ENCODE measurements around the gene IL36RN.

Gene IL36RN

DNA sequence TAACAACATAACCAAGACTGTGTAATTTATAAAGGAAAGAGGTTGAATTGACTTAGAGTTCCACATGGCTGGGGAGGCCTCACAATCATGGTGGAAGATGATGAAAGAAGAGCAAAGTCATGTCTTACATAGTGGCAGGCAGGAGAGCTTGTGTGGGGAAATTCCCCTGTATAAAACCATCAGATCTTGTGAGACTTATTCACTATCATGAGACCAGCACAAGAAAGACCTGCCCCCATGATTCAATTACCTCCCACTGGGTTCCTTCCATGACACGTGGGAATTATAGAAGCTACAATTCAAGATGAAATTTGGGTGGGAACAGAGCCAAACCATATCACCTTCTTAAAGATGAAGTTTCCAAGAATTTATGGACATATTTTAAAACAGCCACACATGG is 2.5 kb upstream of the IL36RN start:
- no peak overlapping the region for H2AFZ ChIP-seq
- H3K9me3 ChIP-seq (ENCODE audit: control insufficient read depth, low read length) = no peaks in the 10 kb centered on the region
- H3K27me3 ChIP-seq (ENCODE audit: control insufficient read depth, insufficient read depth, low read length) = no peaks in the 10 kb centered on the region
- H3K4me1 ChIP-seq = no peaks in the 10 kb centered on the region
- TF ChIP-seq, protein P1, sequence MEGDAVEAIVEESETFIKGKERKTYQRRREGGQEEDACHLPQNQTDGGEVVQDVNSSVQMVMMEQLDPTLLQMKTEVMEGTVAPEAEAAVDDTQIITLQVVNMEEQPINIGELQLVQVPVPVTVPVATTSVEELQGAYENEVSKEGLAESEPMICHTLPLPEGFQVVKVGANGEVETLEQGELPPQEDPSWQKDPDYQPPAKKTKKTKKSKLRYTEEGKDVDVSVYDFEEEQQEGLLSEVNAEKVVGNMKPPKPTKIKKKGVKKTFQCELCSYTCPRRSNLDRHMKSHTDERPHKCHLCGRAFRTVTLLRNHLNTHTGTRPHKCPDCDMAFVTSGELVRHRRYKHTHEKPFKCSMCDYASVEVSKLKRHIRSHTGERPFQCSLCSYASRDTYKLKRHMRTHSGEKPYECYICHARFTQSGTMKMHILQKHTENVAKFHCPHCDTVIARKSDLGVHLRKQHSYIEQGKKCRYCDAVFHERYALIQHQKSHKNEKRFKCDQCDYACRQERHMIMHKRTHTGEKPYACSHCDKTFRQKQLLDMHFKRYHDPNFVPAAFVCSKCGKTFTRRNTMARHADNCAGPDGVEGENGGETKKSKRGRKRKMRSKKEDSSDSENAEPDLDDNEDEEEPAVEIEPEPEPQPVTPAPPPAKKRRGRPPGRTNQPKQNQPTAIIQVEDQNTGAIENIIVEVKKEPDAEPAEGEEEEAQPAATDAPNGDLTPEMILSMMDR (IDR thresholded peaks at IDR 0.05) = no peak
- H3K4me3 ChIP-seq (ENCODE audit: low read depth, low read length) = no peak overlapping the region
- no peak overlapping the region for H3K27ac ChIP-seq
- no peaks in the 10 kb centered on the region for H3K79me2 ChIP-seq
- H3K36me3 ChIP-seq (ENCODE audit: control insufficient read depth, insufficient read depth, low read length) = no peaks in the 10 kb centered on the region
- no peak overlapping the region for H3K4me2 ChIP-seq (ENCODE audit: low read length)
- no peak overlapping the region for H3K9ac ChIP-seq

DNA sequence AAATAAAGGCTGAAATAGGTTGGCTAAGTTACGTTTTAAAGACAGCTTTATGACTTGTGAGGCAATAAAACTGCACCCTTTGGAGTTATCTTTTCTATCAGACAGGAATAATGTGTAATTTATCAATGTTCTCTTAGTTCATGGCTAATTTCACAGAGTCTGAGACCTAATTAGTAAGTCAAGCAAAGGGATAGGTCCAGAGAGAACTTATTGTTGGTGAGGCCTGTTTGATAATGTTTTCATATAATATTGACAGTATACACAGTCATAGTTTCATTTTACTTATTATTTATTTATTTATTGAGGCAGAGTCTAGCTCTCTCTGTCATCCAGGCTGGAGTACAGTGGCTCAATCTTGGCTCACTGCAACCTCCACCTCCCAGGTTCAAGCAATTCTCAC is 1.9 kb upstream of the IL36RN start:
- H3K4me1 ChIP-seq = no peaks in the 10 kb centered on the region
- no peak overlapping the region for H3K4me3 ChIP-seq (ENCODE audit: low read depth, low read length)

DNA sequence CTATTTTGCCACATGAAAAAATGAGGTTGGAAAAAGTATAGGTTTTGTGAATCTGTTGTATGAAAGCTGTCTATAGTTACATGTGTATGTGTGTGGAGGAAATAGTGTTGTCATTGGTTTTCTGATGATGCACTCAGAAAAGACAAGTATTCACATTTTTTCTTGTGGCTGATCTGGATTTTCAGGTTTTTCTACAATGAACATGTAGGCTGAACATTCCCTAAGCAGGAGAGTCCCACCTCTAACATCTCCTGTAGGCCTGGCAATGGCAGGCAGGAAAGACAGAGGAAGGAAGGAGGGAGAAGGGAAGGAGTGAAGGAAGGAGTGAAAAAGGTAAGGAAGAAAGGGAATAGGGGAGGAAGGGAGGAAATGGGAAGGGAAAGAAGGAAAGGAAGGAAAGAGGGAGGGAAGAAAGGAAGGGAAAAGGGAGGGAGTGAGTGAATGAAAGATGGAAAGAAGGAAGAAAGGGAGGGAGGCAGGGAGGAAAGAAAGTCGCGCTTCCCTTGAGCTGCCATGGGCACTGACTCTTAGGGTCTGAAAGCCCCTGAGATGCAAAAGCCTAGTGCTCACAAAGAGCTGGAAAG is 495 bp upstream of the IL36RN start:
- H3K9ac ChIP-seq = no peak overlapping the region
- H3K27me3 ChIP-seq (ENCODE audit: control insufficient read depth, insufficient read depth, low read length) = no peaks in the 10 kb centered on the region
- H3K27ac ChIP-seq = no peak overlapping the region
- H3K36me3 ChIP-seq (ENCODE audit: control insufficient read depth, insufficient read depth, low read length) = no peaks in the 10 kb centered on the region
- no peak overlapping the region for H2AFZ ChIP-seq
- H3K4me3 ChIP-seq (ENCODE audit: low read depth, low read length) = peak overlapping the region; percentile 13
- H3K4me1 ChIP-seq = no peaks in the 10 kb centered on the region
- no peaks in the 10 kb centered on the region for H3K9me3 ChIP-seq (ENCODE audit: control insufficient read depth, low read length)
- H3K4me2 ChIP-seq (ENCODE audit: low read length) = peak overlapping the region; percentile 24
- H3K79me2 ChIP-seq = no peaks in the 10 kb centered on the region
- TF ChIP-seq, protein P1 (IDR thresholded peaks at IDR 0.05) = no peak

More for the DNA sequence above, 1.9 kb upstream of the IL36RN start:
- H2AFZ ChIP-seq = no peak overlapping the region
- TF ChIP-seq, protein P1 (IDR thresholded peaks at IDR 0.05) = no peak
- H3K27ac ChIP-seq = no peak overlapping the region
- no peaks in the 10 kb centered on the region for H3K27me3 ChIP-seq (ENCODE audit: control insufficient read depth, insufficient read depth, low read length)
- H3K4me2 ChIP-seq (ENCODE audit: low read length) = no peak overlapping the region
- H3K79me2 ChIP-seq = no peaks in the 10 kb centered on the region
- H3K9me3 ChIP-seq (ENCODE audit: control insufficient read depth, low read length) = no peaks in the 10 kb centered on the region
- H3K9ac ChIP-seq = no peak overlapping the region
- H3K36me3 ChIP-seq (ENCODE audit: control insufficient read depth, insufficient read depth, low read length) = no peaks in the 10 kb centered on the region

DNA sequence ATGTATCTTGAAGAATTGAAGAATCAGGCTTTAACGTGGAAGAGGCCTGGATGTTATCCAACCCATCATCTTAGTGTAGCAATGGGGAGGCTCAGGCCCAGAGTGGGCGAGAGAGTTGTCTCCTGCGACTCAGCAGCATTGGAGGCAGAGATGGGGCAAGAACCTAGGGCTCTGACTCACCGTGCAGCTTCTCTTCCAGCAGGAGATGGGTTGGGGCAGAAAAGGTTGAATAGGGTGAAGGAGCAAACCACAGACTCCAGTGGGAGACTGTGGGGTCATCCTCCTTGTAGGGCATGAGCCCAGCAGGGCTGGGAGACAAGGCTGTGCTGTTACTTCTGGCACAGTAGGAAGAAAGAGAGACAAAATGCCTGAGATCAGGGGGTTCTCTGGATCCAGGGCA is 1.4 kb downstream of the IL36RN start:
- Histone ChIP-seq H3K9me3 (ENCODE audit: control insufficient read depth, low read length) (no peaks in the 10 kb centered on the region), H3K36me3 (ENCODE audit: control insufficient read depth, insufficient read depth, low read length) (no peaks in the 10 kb centered on the region), H3K4me1 (no peaks in the 10 kb centered on the region), H3K9ac (no peak overlapping the region), H3K79me2 (no peaks in the 10 kb centered on the region), H3K27me3 (ENCODE audit: control insufficient read depth, insufficient read depth, low read length) (no peaks in the 10 kb centered on the region), H3K4me2 (ENCODE audit: low read length) (no peak overlapping the region), H3K4me3 (ENCODE audit: low read depth, low read length) (no peak overlapping the region), H3K27ac (no peak overlapping the region), H2AFZ (no peak overlapping the region)
- TF ChIP-seq, protein P1 (IDR thresholded peaks at IDR 0.05) = no peak

- H3K4me3 ChIP-seq (ENCODE audit: low read depth, low read length) = no peak overlapping the region
- H3K9me3 ChIP-seq (ENCODE audit: control insufficient read depth, low read length) = no peaks in the 10 kb centered on the region
- TF ChIP-seq, protein P1 (IDR thresholded peaks at IDR 0.05) = no peak
- H2AFZ ChIP-seq = no peak overlapping the region
- no peak overlapping the region for H3K27ac ChIP-seq
- H3K9ac ChIP-seq = no peak overlapping the region
- H3K79me2 ChIP-seq = no peaks in the 10 kb centered on the region
- H3K4me2 ChIP-seq (ENCODE audit: low read length) = no peak overlapping the region
- H3K36me3 ChIP-seq (ENCODE audit: control insufficient read depth, insufficient read depth, low read length) = no peaks in the 10 kb centered on the region
- no peaks in the 10 kb centered on the region for H3K27me3 ChIP-seq (ENCODE audit: control insufficient read depth, insufficient read depth, low read length)
- H3K4me1 ChIP-seq = no peaks in the 10 kb centered on the region
Measured at GRCh38 chr2:113060796-113061195, 1.8 kb downstream of the IL36RN start.
